ENCODE data around the gene TSPAN18.
A peak's percentile ranks its signal among the peaks of the same experiment; 100 is the strongest.

TSPAN18 gene

DNA sequence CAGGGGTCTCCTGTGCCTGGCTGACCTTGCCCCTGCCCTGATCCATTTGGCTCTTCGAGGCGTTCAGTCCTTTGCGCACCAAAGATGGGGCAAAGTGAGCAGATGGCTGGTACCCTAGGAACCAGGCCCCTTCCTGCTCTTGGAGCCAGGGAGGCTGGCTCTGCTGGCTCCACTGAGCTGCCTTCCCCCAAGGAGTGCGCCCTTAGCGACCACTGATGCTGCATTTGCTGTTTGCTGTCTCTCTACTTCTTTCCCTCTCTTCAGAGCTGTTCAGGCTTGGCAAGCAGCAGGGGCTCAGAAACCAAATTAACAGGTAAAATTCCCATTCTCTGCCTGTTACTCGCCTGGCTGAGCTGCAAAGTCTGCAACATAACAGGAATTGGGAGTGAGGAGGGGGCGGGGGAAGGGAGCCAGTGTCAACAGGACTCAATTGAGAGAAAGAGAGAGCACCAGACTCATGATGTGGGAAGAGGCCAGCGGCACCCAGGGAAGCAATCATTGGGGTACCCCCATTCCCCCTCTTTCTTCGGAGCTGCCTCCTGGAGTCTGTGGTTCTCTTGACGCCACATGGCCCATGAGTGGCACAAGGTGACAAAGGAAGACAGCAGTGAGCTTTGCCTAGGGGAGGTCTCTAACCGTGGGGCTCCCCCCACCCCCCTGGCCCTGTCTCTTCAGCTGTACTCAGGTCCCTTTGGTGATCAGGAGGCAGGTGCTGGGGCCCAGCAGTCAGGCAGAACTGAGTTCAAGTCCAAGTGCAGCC, 121.6 kb downstream of the TSPAN18 start:
- no peak for DNase-seq (ENCODE audit: low read depth in 2 of 2)

GRCh38 chr11:44848963-44849350, 122.2 kb downstream of the TSPAN18 start:
- DNase-seq (ENCODE audit: low read depth in 2 of 2): no peak

- no peak for DNase-seq (ENCODE audit: low read depth in 2 of 2)
These were observed 122.7 kb downstream of the TSPAN18 start for GRCh38 chr11:44849424-44849823.

DNA sequence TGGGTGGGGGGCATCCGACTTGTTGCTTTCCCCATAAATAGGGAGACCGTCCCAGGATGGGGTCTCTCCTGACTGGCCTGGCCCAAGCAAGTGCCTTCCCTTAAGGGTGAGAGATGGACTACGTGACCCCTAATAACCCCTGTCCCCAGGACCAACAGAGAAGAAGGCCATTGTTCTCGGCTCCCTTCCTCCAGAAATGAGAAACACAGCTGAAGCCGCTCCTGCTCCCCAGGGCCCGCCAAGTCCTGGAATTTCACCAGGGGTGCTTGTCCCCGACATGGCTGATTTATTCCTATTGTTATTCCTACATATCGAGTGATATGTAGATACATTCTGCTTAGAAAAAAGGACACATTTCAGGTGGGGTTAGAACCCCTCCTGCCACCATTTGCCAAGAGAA, 123.2 kb downstream of the TSPAN18 start:
- DNase-seq (ENCODE audit: low read depth in 2 of 2): no peak

- no peak for DNase-seq (ENCODE audit: low read depth in 2 of 2)
These were observed 124.7 kb downstream of the TSPAN18 start for GRCh38 chr11:44851496-44851895.

GRCh38 chr11:44852159-44852747, 125.5 kb downstream of the TSPAN18 start:
- no peak for DNase-seq (ENCODE audit: low read depth in 2 of 2)

DNA sequence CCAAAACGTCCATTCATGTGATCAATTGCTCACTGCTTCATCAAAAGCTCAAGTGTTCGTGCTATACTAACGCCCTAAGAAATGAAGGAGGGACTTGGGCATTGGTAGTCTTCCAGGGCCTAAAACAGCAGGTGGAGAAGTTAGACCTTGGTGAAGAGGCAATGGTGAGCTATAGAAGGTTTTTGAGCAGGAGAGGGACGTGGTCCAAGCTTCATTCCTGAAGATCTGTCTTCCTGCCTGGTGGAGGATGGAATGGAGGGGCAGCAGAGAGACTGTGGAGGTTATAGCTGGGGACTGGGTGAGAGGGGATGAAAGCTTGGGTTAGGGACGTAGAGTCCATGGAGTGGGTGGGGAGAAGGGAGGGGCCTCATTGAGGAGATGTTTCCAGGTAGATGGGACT, 126.2 kb downstream of the TSPAN18 start:
- DNase-seq (ENCODE audit: low read depth in 2 of 2): no peak

GRCh38 chr11:44853666-44854065, 126.9 kb downstream of the TSPAN18 start:
- DNase-seq (ENCODE audit: low read depth in 2 of 2): no peak

DNA sequence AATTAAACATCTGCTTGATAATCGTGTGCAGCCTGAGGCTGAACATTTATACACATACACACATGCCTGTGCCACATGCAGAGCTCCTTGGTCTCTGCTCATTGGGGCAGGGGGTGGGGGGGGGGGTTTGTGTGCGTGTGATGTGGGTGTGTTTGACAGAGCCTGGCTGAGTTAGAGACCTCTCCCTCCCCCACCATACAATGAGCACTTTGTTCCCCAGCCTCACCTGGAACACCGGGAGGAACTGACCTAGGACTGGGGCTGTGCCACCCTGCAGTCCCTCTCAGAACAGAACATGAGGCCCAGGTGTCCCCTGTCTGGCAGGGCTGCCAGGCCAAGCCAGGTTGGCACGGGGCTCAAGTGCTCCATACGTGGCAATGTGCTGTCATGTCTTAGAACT, 127.3 kb downstream of the TSPAN18 start:
- no peak for DNase-seq (ENCODE audit: low read depth in 2 of 2)

- DNase-seq (ENCODE audit: low read depth in 2 of 2): no peak
These were observed 128.2 kb downstream of the TSPAN18 start for GRCh38 chr11:44854741-44855492.

DNA sequence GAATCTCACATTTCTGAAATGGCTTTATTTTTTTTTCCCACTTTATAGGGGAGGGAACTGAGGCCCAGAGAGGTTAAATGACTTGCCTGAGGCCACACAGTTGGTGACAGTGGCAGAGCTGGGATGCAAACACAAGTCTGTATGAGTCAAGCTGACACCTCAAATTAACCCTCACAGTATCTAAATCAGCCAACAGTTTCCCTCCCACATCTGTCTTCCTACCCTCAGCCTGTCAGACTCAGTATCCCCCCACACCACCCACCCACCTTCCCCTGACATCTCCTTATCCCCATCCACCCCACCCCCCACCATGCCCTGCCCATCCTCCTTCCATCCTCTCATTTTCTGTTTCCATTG, 128.7 kb downstream of the TSPAN18 start:
- DNase-seq (ENCODE audit: low read depth in 2 of 2): no peak

GRCh38 chr11:44857490-44858090, 130.8 kb downstream of the TSPAN18 start:
- no peak for DNase-seq (ENCODE audit: low read depth in 2 of 2)

GRCh38 chr11:44858796-44859527, 132.2 kb downstream of the TSPAN18 start:
- no peak for DNase-seq (ENCODE audit: low read depth in 2 of 2)

DNA sequence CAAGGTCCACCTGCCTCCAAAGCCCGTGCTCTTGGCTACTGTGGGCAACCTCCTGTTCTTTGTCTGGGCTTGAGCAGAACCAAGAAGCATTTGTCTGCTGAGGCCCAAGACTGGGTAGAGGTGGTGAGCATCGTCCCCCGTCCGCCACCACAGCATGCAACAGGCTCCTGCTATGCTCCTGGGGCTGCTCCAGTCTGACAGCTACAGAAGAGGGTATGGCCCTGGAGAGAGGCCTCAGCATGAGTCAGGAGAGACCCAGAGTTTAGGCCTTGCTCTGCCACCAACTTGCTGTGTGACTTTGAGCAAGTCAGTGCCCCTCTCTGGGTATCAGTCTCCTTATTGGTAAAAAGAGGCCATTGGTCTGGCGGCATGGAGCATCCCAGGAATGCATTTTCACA, 132.8 kb downstream of the TSPAN18 start:
- no peak for DNase-seq (ENCODE audit: low read depth in 2 of 2)

DNA sequence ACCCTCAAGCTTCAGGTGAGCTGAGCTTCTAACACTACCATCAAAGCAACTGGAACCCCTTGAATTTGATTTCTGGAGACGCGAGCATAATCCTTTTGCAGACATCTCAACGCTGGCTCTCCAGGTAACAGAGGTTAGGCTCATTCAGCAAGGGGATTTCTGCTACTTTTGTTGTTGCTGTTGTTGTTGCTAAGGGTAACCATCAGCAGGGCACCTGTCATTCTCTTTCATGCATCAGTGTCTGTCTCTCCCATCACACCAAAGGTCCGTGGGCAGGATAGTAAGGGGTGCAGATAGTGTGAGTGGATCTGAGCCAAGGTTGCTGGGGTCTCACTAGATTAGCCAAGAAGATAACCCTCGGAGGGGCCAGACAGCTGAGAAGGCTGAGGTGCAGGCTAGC, 133.6 kb downstream of the TSPAN18 start:
- no peak for DNase-seq (ENCODE audit: low read depth in 2 of 2)

GRCh38 chr11:44861849-44862557, 135.2 kb downstream of the TSPAN18 start:
- peak; percentile 99 for DNase-seq (ENCODE audit: low read depth in 2 of 2)

DNA sequence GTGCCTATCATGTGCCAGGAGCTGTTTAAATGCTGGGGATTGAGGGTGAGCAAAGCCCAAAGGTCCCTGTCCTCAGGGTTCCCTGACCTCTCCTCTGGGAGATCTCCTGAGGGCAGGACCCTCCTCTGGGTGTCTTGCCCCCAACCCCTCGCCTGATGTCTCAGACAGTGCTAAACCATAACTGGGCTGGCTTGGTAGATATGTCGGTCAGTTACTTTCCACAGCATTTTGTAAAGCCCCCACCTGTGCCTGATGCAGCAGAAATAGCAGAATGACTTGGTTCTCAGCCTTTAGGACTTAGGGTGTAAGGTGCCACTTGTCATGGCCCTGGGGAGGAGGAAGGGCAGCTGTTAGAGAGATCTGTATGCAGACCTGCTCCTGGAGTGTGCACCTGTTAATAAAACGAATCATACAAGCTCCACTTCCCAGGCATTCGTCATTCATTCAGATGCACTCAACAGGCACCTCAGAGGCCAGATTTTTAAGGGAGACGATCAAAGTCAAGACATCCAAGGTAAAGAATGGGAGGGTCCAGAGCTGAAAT, 135.9 kb downstream of the TSPAN18 start:
- DNase-seq (ENCODE audit: low read depth in 2 of 2): no peak

- DNase-seq (ENCODE audit: low read depth in 2 of 2): no peak
These were observed 136.5 kb downstream of the TSPAN18 start for GRCh38 chr11:44863231-44863630.

GRCh38 chr11:44865866-44866272, 139.1 kb downstream of the TSPAN18 start:
- no peak for DNase-seq (ENCODE audit: low read depth in 2 of 2)

- no peak for DNase-seq (ENCODE audit: low read depth in 2 of 2)
These were observed 139.5 kb downstream of the TSPAN18 start for GRCh38 chr11:44866286-44866685.

DNA sequence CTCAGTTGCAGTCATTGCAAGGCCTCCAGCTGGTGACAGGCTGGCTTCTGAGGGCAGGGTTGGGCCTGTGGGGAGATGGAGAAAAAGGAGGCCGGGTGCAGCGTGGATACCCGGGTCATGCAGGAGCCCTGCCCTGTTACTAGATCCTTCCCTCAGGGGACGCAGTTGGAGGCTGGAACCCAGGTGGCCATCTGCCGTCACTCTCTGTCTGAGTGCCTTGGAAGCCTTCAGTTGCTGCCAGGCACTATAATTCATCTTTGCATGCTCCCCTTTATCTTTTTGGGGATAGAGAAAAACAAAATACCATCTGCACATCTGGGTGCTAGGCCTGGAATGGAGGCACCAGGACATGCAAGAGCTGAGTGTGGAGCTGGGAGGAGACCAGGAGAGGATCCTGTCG, 141.3 kb downstream of the TSPAN18 start:
- no peak for DNase-seq (ENCODE audit: low read depth in 2 of 2)

All from fibroblast of skin of left biceps (primary cell).